Ovary (tissue), 9 donors: ENCODE data around the gene TBC1D9B. TPM values are rescaled to one million over a fixed set of nuclear protein-coding genes. Genes with fewer than 3 reads are reported as not detected.

Source experiments
- DNase-seq, 5 donors: peaks; one replicate each; pipeline ENCODE4 v3.0.0-alpha.2; 2019 to 2020
- H3K27ac ChIP-seq, 2 donors: fragments of 200-600 bp; one replicate each; pipeline versions ENCODE4 v1.5.1 to v1.8.0; 2019 to 2022
- H3K27me3 ChIP-seq: fragments of 200-600 bp; one replicate; pipeline ENCODE4 v1.8.0; 2022
- H3K36me3 ChIP-seq: fragments of 200-600 bp; sonication (generic); one replicate; pipeline ENCODE4 v1.5.1; 2019
- H3K4me1 ChIP-seq: one replicate; pipeline ENCODE4 v1.8.1; 2013; ENCODE audit warnings: mild to moderate bottlenecking, moderate library complexity; ENCODE audit not compliant: insufficient read depth
- H3K4me3 ChIP-seq: fragments of 200-600 bp; sonication (generic); one replicate; pipeline ENCODE4 v1.5.1; 2017
- H3K9me3 ChIP-seq, 2 donors: fragments of 200-600 bp in 1 of 2; sonication (generic) in 1 of 2; one replicate each; pipeline versions ENCODE4 v1.5.1 to v1.8.1; 2013 to 2019; ENCODE audit warnings: mild to moderate bottlenecking in 1 of 2, moderate library complexity in 1 of 2
- EP300 ChIP-seq: sonication (generic); formaldehyde crosslinking; IDR thresholded peaks from one replicate; pipeline ENCODE4 v1.6.1; 2017; ENCODE audit warnings: antibody characterized with exemption
- POLR2A ChIP-seq: fragments of 450-650 bp; IDR thresholded peaks from one replicate; pipeline ENCODE4 v1.6.1; 2017; ENCODE audit warnings: antibody characterized with exemption, mild to moderate bottlenecking, moderate library complexity
- WGBS, 3 donors: extraction: QIAGEN DNeasy Blood & Tissue Kit in 1 of 3; methylation state at CpG; one replicate each; pipeline versions ENCODE4 v1.1.5 to v1.1.7; 2013 to 2017; 5-methylcytosine and 5-hydroxymethylcytosine counted together
- intact Hi-C, 4 donors: fragments of 100-400 bp; cut with DNase I; formaldehyde crosslinking; loops; one replicate each; pipeline versions ENCODE4 v1.11.0 to v1.15.1; 2022 to 2023
- polyA plus RNA-seq, 2 donors: library from polyadenylated mRNA; stranded (reverse); fragments of 200-250 nt in 1 of 2; fragments of 350-450 nt in 1 of 2; fragmentation: Illumina TruSeq in 1 of 2; extraction: RNeasy Lipid Tissue Mini Kit (QIAGEN cat#74804) in 1 of 2; gene quantifications; one replicate each; pipeline ENCODE4 v1.2.3, GENCODE V29; 2013 to 2014
- total RNA-seq, 7 donors: library from RNA; depleted of rRNA in 2 of 7; stranded (reverse); fragments of >200 nt in 2 of 7; fragmentation: NEBNext Ultra II Directional in 3 of 7; extraction: Animal tissue kit (Norgen Biotek cat#: 25700) in 3 of 7; gene quantifications; one replicate each; pipeline versions ENCODE4 v1.1.0 to v1.2.4, GENCODE V29; 2016 to 2023
- TF ChIP-seq, protein P1 (sequence below), 3 donors: fragments of 450-650 bp in 2 of 3; fragments of 200-600 bp in 1 of 3; IDR thresholded peaks; one replicate each; pipeline versions ENCODE4 v1.5.1 to v1.8.0; 2016 to 2022; ENCODE audit warnings: antibody characterized with exemption in 3 of 3, mild to moderate bottlenecking in 1 of 3
- donor health status: DM: no; HTN: no; CAD: no; lungs with moderate emphysema.
- donor health status: DM: no; HTN: no; CAD: no.
- donor health status: Bipolar disorder and iron deficiency.
- donor health status: DM: yes; HTN: yes; CAD: no.
- donor health status: DM: no; HTN: no; CAD: no.
- donor health status: DM: yes; HTN: yes; CAD: no.

TBC1D9B gene
- total and polyA plus RNA-seq, 9 donors = 48.3 to 121 (median 86.5) TPM

DNA sequence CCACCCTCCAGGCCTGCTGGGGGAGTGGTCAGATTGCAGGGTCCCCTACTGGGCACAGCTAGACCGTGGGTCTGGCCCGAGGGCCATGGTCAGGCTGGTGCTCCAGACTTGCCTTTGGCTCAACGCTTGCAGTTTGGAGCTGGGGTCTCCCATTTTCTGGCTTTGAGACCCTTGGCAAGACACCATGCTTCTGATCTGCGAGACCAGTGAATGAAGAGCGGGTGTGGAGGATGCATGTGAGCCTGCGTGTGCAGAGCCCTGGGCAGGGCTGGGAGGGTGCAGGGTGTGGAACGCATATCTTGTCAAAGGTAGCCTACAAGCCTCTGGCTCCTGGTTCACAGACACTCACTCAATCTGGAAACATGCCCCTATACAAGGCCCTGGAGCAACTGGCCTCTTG is 43.0 kb downstream of the TBC1D9B start:
- H3K4me3 ChIP-seq = no peak overlapping the region
- intact Hi-C loops = no loop called here
- H3K4me1 ChIP-seq = no peaks in the 10 kb centered on the region
- H3K27me3 ChIP-seq = no peaks in the 10 kb centered on the region
- no peaks in the 10 kb centered on the region for H3K36me3 ChIP-seq
- H3K9me3 ChIP-seq = no peaks in the 10 kb centered on the region
- 93 to 96% (median 96%) methylated on average over 7 of the region's 7 CpGs for WGBS, 3 donors
- TF ChIP-seq EP300 (no peak), POLR2A (no peak)
- TF ChIP-seq, protein P1, sequence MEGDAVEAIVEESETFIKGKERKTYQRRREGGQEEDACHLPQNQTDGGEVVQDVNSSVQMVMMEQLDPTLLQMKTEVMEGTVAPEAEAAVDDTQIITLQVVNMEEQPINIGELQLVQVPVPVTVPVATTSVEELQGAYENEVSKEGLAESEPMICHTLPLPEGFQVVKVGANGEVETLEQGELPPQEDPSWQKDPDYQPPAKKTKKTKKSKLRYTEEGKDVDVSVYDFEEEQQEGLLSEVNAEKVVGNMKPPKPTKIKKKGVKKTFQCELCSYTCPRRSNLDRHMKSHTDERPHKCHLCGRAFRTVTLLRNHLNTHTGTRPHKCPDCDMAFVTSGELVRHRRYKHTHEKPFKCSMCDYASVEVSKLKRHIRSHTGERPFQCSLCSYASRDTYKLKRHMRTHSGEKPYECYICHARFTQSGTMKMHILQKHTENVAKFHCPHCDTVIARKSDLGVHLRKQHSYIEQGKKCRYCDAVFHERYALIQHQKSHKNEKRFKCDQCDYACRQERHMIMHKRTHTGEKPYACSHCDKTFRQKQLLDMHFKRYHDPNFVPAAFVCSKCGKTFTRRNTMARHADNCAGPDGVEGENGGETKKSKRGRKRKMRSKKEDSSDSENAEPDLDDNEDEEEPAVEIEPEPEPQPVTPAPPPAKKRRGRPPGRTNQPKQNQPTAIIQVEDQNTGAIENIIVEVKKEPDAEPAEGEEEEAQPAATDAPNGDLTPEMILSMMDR (IDR thresholded peaks at IDR 0.05) = no peak
- H3K27ac ChIP-seq = no peak overlapping the region
- DNase-seq = no peak

GRCh38 chr5:179863449-179864085 is 44.1 kb downstream of the TBC1D9B start:
- Histone ChIP-seq H3K36me3 (no peaks in the 10 kb centered on the region), H3K4me1 (no peaks in the 10 kb centered on the region)

GRCh38 chr5:179862891-179863290 is 44.8 kb downstream of the TBC1D9B start:
- intact Hi-C loops = no loop called here
- no peaks in the 10 kb centered on the region for H3K36me3 ChIP-seq
- DNase-seq = no peak

More at GRCh38 chr5:179863449-179864085, 44.1 kb downstream of the TBC1D9B start:
- H3K27ac ChIP-seq = no peak overlapping the region
- no peaks in the 10 kb centered on the region for H3K9me3 ChIP-seq
- no peaks in the 10 kb centered on the region for H3K27me3 ChIP-seq
- no peak for DNase-seq
- no peak overlapping the region for H3K4me3 ChIP-seq
- WGBS, 3 donors = 90 to 94% (median 92%) methylated on average over 29 to 31 of the region's 31 CpGs
- intact Hi-C loops = no loop called here
- TF ChIP-seq, protein P1 (IDR thresholded peaks at IDR 0.05) = no peak
- TF ChIP-seq POLR2A (no peak), EP300 (no peak)

GRCh38 chr5:179862296-179862695 is 45.4 kb downstream of the TBC1D9B start:
- Histone ChIP-seq H3K27ac (no peak overlapping the region), H3K4me1 (no peaks in the 10 kb centered on the region), H3K27me3 (no peaks in the 10 kb centered on the region), H3K4me3 (no peak overlapping the region), H3K36me3 (no peaks in the 10 kb centered on the region), H3K9me3 (no peaks in the 10 kb centered on the region)
- TF ChIP-seq POLR2A (no peak), EP300 (no peak)
- TF ChIP-seq, protein P1 (IDR thresholded peaks at IDR 0.05) = no peak
- intact Hi-C loops = no loop called here
- WGBS, 3 donors = 96 to 100% (median 96%) methylated on average over 2 of the region's 2 CpGs
- no peak for DNase-seq

More at GRCh38 chr5:179862891-179863290, 44.8 kb downstream of the TBC1D9B start:
- WGBS, 3 donors = 94 to 98% (median 97%) methylated on average over 9 of the region's 9 CpGs
- Histone ChIP-seq H3K27ac (no peak overlapping the region), H3K4me3 (no peak overlapping the region), H3K27me3 (no peaks in the 10 kb centered on the region), H3K9me3 (no peaks in the 10 kb centered on the region), H3K4me1 (no peaks in the 10 kb centered on the region)
- TF ChIP-seq, protein P1 (IDR thresholded peaks at IDR 0.05) = no peak
- TF ChIP-seq EP300 = no peak
- no peak for TF ChIP-seq POLR2A
